HFFc6 (cell line): Measurements from ENCODE around the gene ZNF564. TPM values are rescaled to one million over a fixed set of nuclear protein-coding genes. Genes with fewer than 3 reads are reported as not detected.

Experiments
- DNase-seq: peaks from one replicate; pipeline ENCODE4 v3.0.0-alpha.2; 2018
- H3K27ac Mint-ChIP-seq: 2 replicates; pipeline ENCODE4 v1.8.0; 2020; ENCODE audit warnings: mild to moderate bottlenecking, mixed read lengths
- H3K27me3 Mint-ChIP-seq: 2 replicates; pipeline ENCODE4 v1.8.0; 2021; ENCODE audit warnings: mild to moderate bottlenecking, moderate library complexity, mixed read lengths; ENCODE audit not compliant: insufficient read depth
- H3K36me3 Mint-ChIP-seq: 2 replicates; pipeline ENCODE4 v1.8.0; 2021; ENCODE audit warnings: low read depth, mixed read lengths
- H3K4me1 Mint-ChIP-seq: 2 replicates; pipeline ENCODE4 v1.8.0; 2020; ENCODE audit warnings: low read depth, mixed read lengths
- H3K4me3 Mint-ChIP-seq: 2 replicates; pipeline ENCODE4 v1.8.0; 2020; ENCODE audit warnings: mild to moderate bottlenecking, moderate library complexity, mixed read lengths
- H3K9me3 Mint-ChIP-seq: 2 replicates; pipeline ENCODE4 v1.8.0; 2020; ENCODE audit warnings: mild to moderate bottlenecking, mixed read lengths
- total RNA-seq, 6 experiments: library from RNA; stranded (reverse); fragmentation: NEBNext Ultra II Directional; extraction: Animal tissue kit (Norgen Biotek cat#: 25700); gene quantifications; 2 replicates in 1 of 6; 3 replicates in 5 of 6; pipeline ENCODE4 v1.2.3, GENCODE V29; 2021
- TF ChIP-seq, protein P1 (sequence below): fragments of 200-600 bp; sonication (generic); IDR thresholded peaks from 2 replicates; pipeline ENCODE4 v1.5.0; 2021; ENCODE audit warnings: antibody characterized with exemption, mild to moderate bottlenecking

Gene ZNF564
- total RNA-seq, 6 experiments from 2014 or later, result 3.5 to 4.7 (median 4.2) TPM

DNA sequence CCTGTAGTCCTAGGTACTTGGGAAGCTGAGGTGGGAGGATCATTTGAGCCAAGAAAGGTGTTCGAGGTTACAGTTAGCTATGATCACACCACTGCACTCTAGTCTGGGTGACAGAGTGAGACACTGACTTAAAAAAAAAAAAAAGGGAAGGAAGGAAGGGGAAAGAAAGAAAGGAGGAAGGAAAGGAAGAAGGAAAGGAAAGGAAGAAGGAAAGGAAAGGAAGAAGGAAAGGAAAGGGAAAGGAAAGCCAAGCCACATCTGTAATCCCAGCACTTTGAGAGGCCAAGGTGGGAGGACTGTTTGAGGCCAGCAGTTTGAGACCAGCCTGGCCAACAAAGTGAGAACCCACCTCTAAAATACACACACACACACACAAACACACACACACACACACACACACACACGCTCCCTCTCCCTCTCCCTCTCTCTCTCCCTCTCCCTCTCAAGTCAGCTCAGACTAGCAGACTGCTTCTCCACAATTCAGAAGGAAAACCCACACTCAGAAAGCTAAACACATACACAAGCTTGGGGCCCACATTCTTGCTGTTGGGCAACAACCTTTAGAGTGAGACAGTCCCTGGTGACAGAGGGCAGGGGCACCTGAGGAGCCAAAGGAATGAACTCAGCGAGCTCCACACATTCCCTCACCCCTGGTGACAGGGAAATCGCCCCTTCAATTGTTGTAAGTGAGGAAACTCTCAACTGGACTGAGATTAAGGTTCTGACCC, 69.3 kb downstream of the ZNF564 start:
- Mint-ChIP-seq H3K4me1 (peaks cover 23% of the 10 kb centered on the region), H3K27ac (no peak overlapping the region), H3K27me3 (no peaks in the 10 kb centered on the region; the same call in 1 of the 2 replicates), H3K9me3 (0 out of 2 replicates have a peak, but pooled peaks cover 8% of the 10 kb centered on the region), H3K4me3 (no peak overlapping the region), H3K36me3 (peaks cover 22% of the 10 kb centered on the region)
- DNase-seq, result no peak
- TF ChIP-seq, protein P1, sequence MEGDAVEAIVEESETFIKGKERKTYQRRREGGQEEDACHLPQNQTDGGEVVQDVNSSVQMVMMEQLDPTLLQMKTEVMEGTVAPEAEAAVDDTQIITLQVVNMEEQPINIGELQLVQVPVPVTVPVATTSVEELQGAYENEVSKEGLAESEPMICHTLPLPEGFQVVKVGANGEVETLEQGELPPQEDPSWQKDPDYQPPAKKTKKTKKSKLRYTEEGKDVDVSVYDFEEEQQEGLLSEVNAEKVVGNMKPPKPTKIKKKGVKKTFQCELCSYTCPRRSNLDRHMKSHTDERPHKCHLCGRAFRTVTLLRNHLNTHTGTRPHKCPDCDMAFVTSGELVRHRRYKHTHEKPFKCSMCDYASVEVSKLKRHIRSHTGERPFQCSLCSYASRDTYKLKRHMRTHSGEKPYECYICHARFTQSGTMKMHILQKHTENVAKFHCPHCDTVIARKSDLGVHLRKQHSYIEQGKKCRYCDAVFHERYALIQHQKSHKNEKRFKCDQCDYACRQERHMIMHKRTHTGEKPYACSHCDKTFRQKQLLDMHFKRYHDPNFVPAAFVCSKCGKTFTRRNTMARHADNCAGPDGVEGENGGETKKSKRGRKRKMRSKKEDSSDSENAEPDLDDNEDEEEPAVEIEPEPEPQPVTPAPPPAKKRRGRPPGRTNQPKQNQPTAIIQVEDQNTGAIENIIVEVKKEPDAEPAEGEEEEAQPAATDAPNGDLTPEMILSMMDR, result no peak

DNA sequence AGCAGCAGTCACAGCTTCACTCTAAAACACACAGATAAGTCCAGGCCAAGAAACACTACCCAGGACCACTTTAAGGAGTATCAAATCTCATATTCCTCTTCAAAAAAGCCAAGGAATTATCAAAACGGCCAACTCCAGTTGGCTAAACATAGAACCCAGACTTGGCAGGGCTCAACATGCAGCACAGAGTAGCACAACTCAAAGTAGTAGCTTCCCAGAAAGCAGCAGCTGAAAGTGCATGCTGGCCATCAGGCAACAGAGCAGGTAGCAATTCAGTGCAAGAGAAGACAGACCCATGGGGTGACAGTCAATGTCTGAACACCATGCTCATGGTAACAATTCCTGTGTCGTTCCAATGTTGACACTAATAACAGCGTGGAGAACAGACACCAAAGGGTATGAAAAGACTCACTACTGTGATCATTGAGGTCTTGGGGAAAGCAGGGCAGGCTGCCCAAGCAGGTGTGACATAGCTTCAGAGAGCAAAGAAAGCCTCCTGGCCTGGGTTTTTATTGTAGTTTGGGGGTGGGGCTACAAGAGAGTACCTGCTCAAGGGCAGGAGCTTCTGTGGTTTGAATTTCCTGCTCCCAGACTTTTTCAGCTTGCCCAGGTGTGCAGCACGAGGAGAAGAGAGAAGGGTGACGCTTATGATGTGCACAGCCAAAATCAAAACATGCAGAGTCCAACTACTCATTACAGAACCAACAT, 72.9 kb downstream of the ZNF564 start:
- H3K27me3 Mint-ChIP-seq, result peaks cover 1% of the 10 kb centered on the region
- no peak overlapping the region for H3K4me3 Mint-ChIP-seq
- H3K36me3 Mint-ChIP-seq, result peaks cover 40% of the 10 kb centered on the region
- peaks cover 41% of the 10 kb centered on the region for H3K9me3 Mint-ChIP-seq
- DNase-seq, result no peak
- TF ChIP-seq, protein P1, result no peak
- H3K27ac Mint-ChIP-seq, result no peak overlapping the region
- peaks cover 9% of the 10 kb centered on the region for H3K4me1 Mint-ChIP-seq

Other genes with a start within 250 kb of the ZNF564 start
- 1 to 10 TPM; 1.5 to 2.1 (median 1.8) TPM for gene ZNF563, start 217.8 kb downstream of the ZNF564 start, total RNA-seq
- gene ZNF442, start 185.8 kb downstream of the ZNF564 start, total RNA-seq, result 1 to 10 TPM; 2.1 to 3.1 (median 2.7) TPM
- gene ZNF799, start 150.2 kb downstream of the ZNF564 start, total RNA-seq, result 1 to 10 TPM; 1.1 to 1.8 (median 1.5) TPM
- 1 to 10 TPM; 1.1 to 1.8 (median 1.5) TPM for gene ZNF443, start 110.5 kb downstream of the ZNF564 start, total RNA-seq
- gene ZNF709, start 66.7 kb downstream of the ZNF564 start, total RNA-seq, result 1 to 10 TPM in 5 of 6 experiments, under 1 TPM in 1; 0.99 to 1.7 (median 1.2) TPM
- gene ZNF490, start 59.3 kb upstream of the ZNF564 start, total RNA-seq, result 1 to 10 TPM; 5.4 to 9.2 (median 7.8) TPM
- 10 to 100 TPM; 18.3 to 21.9 (median 19.0) TPM for gene ZNF791, start 59.4 kb upstream of the ZNF564 start, total RNA-seq
- 10 to 100 TPM; 49.9 to 69.9 (median 65.2) TPM for gene MAN2B1, start 115.3 kb upstream of the ZNF564 start, total RNA-seq
- gene WDR83, start 115.3 kb upstream of the ZNF564 start, total RNA-seq, result 10 to 100 TPM in 3 of 6 experiments, 1 to 10 TPM in 3; 8.6 to 13.3 (median 9.9) TPM
- 10 to 100 TPM; 53.3 to 69.2 (median 59.6) TPM for gene DHPS, start 130.4 kb upstream of the ZNF564 start, total RNA-seq
- gene GNG14, start 136.5 kb upstream of the ZNF564 start, total RNA-seq, result not detected
- 1 to 10 TPM; 4.5 to 7.1 (median 5.4) TPM for gene FBXW9, start 145.1 kb upstream of the ZNF564 start, total RNA-seq
- 10 to 100 TPM; 56.8 to 78.7 (median 66.0) TPM for gene TNPO2, start 172.4 kb upstream of the ZNF564 start, total RNA-seq
- gene TRIR, start 183.2 kb upstream of the ZNF564 start, total RNA-seq, result 100 to 1,000 TPM; 147 to 189 (median 176) TPM
- gene GET3, start 186.0 kb upstream of the ZNF564 start, total RNA-seq, result 100 to 1,000 TPM in 5 of 6 experiments, 10 to 100 TPM in 1; 97.0 to 116 (median 107) TPM
- not detected for gene BEST2, start 200.3 kb upstream of the ZNF564 start, total RNA-seq
- 10 to 100 TPM; 10.5 to 13.8 (median 11.5) TPM for gene HOOK2, start 224.1 kb upstream of the ZNF564 start, total RNA-seq
- 10 to 100 TPM; 52.1 to 89.2 (median 83.8) TPM for gene JUNB, start 240.0 kb upstream of the ZNF564 start, total RNA-seq